Renal cortex interstitium (tissue), 11 donors: ENCODE data around the gene KLHL33. TPM values are rescaled to one million over a fixed set of nuclear protein-coding genes. Genes with fewer than 3 reads are reported as not detected.
"Not testable (repeated sequence)": the region's sequence is repeated elsewhere in the genome, so short reads cannot be mapped to it uniquely, and the experiment has no call there.

Source experiments
- DNase-seq, 11 donors: peaks; one replicate each; pipeline ENCODE4 v3.0.0-alpha.2; 2013; ENCODE audit warnings: low read depth in 9 of 11, low spot score in 4 of 11; ENCODE audit errors: extremely low read depth in 1 of 11
- polyA plus RNA-seq, 3 donors: library from polyadenylated mRNA; unstranded; fragments of 120-200 nt; gene quantifications; one replicate each; pipeline ENCODE4 v1.2.1, GENCODE V29; 2013; ENCODE audit not compliant: insufficient read length in 3 of 3

Gene KLHL33
- polyA plus RNA-seq, 3 donors, result 0.23 to 0.53 (median 0.47) TPM

DNA sequence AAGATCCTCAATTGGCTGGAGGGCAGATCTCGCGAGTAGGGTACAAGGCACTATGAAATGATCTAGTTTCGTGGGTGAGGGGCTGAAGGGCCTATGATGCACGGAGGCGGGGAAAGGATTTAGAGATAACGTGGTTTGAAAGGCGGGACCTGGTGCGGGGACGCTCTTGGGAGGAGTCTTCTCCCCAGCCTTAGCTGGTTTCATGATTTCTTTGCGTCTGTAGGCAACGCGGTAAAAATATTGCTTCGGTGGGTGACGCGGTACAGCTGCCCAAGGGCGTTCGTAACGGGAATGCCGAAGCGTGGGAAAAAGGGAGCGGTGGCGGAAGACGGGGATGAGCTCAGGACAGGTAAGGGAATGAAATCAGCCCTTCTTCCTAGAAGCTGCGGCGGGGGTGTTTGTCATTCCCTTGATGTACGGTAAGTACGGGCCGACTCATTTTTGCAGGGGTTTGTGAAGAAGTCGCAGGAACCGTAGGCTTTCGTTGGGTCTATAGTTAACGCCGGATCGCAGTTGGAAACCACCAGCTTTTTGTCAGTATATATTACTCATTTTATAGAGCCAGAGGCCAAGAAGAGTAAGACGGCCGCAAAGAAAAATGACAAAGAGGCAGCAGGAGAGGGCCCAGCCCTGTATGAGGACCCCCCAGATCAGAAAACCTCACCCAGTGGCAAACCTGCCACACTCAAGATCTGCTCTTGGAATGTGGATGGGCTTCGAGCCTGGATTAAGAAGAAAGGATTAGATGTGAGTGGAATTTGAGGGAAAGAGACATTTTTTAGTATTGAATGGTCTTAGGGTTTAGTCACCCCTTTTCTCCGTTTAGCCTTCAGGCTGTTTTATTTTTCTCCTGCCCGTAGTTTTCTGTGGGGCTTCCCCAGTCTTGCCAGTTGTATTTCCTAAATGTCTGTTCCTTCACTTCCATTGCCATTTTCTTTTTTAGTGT, 19.7 kb upstream of the KLHL33 start:
- no peak for DNase-seq

DNA sequence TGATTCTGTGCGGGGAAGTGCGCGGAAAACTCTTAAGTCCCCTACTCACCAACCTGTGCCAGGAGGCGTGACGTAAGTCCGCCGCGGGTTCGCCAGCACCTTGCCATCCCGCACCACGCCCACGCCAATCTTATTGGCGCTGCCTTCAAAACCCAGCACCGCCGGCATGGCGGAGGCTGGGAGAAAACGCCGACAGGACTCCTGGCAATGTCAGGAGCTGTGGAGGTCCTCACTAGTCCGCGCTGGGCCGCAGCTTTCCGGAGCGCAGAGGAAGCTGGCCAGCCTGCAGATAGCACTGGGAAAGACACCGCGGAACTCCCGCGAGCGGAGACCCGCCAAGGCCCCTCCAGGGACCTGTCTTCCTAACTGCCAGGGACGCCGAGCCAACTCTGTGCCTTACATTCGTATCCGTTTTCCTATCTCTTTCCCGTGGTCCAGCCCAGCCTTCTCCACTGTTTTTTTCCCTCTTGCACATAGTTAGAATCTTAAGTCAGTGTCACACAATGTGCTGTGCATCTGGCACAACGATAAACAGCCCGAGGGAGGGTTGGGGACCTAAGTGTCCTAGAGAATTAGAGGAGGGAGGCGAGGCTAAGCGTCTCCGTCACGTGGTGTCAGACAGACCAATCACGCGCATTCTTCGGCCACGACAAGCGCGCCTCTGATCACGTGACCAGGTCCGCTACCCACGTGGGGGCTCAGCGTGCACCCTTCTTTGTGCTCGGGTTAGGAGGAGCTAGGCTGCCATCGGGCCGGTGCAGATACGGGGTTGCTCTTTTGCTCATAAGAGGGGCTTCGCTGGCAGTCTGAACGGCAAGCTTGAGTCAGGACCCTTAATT, 18.8 kb upstream of the KLHL33 start, which contains the start of the genes APEX1 and OSGEP:
Gene APEX1, plus strand, starts transcription at position 711 of the 839 bp plus-strand sequence. CDS start 420 bp downstream, outside the sequence.
Gene OSGEP, minus strand, starts transcription at position 297 of the 839 bp plus-strand sequence. Its CDS starts 129 bp downstream, at position 168.
- DNase-seq, result peak; percentile 97 to 99 (median 99)

DNA sequence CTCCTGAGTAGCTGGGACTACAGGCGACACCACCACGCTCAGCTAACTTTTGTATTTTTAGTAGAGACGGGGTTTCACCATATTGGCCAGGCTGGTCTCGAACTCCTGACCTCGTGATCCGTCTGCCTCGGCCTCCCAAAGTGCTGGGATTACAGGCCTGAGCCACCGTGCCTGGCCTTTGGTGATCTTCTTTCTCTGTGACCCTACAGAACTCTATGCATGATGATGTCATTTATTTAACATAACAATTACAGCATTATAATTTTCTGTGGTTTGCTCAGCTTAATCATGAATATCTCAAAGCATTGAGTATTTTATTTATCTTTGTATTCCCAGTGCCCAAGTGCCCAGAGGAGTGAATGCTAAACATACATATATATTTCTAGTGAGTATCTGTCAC, 16.9 kb upstream of the KLHL33 start:
- DNase-seq, result not testable (repeated sequence)

DNA sequence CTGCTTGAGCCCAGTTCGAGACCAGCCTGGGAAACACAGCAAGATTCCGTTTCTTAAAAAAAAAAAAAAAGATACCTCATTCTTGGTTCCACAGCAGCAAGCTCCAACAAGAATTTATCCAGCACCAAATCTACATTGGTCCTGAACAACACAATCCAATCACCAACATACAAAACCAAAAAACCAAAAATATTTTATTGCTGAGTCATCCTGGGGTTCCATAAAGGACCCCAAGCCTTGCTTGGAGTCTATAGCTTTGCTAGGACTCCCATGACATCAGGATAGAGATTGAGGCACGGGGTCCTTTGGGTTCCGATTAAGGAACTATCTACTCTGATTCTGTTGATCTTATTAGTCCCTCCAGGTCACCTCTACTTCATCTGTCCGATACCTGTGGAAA, 10.9 kb upstream of the KLHL33 start:
- no peak for DNase-seq

DNA sequence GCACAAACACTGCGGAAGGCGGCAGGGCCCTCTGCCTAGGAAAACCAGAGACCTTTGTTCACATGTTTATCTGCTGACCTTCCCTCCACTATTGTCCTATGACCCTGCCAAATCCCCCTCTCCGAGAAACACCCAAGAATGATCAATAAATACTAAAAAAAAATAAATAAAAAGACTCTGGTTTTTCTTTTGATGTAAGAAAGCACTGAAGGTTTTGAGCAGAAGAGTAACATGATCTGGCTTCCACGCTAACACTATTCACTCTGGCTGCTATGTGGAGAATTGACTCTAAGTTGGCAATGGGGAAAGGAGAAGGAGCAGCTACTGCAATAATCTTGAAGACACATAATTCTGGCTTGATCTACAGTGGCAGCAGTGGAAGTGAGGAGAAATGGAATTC, 7.7 kb upstream of the KLHL33 start:
- DNase-seq, result not testable (repeated sequence)

DNA sequence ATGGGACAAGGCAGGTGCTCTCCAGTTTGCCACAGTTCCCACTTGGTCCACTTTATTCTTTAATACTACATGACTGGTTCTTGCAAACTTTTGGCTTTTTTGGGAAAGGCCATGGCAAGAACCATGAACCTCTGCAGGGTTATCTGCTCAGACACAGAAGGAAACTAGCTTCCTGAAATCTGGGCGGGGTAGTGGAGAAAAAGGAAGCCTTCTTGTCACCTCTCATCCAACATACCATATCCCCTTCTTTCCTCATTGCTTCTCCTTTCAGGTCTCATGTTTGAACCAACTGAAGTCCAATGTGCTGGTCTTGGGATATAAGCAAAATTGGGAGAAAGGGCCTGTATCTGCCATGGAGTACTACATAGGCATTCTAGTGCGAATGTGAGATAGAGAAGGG, 5.5 kb upstream of the KLHL33 start:
- no peak for DNase-seq

DNA sequence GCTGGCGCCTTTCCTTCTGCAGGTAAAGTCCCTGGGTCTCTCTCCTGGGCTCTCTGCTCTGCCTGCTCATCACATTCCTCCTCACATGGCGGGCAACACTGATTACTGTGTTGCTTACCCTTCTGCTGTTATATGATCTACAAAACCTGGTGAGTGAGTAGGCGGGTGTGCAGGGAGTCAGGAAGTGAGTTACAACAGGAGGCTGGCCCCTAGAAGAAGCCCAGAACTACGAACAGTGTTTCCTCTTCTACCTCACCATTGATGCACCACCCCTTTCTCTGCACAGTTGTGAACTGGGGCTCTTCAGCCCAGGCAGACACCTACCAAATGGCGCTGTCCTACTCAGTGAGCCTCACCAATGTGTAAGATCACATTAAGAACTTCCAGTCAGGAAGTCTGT, 4.9 kb upstream of the KLHL33 start:
- no peak for DNase-seq

DNA sequence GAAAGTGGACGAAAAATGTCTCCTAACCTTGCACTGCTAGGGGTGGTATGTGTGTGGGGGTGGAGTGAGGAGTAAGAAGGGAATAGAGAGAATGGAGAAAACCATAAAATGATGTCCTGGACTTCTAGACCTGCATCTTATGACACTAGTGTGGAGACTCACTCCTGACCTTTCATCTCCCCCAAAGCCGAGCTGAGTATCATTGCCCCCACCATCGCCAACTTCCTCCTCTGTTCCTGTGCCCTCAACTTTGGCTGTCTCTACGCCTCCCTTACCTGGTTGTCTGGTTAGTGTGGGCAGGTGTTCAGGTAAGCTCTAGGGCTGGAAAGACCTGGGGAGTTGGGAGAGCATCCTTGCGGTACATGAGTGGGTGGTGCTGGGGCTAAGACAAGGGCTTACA, 4.5 kb upstream of the KLHL33 start:
- DNase-seq, result no peak

DNA sequence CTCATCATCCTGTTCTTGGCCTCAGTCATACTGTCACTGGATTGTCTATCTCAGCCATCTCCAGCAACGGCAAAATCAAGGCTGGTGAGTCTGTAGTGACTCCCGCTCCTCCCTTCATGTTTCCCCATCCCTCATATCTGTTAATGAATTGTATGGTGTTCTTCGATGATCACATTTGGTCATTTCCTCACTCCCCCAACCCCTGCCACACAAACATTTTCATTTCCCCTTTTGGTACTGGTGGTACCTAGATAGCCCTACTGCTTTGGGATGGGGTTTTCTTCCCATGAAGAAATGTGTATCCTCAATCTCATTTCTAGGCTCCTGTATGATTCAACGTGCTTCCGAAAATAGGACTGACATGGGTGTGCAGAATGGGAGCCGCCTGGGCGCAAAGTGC, 2.7 kb upstream of the KLHL33 start:
- no peak for DNase-seq

DNA sequence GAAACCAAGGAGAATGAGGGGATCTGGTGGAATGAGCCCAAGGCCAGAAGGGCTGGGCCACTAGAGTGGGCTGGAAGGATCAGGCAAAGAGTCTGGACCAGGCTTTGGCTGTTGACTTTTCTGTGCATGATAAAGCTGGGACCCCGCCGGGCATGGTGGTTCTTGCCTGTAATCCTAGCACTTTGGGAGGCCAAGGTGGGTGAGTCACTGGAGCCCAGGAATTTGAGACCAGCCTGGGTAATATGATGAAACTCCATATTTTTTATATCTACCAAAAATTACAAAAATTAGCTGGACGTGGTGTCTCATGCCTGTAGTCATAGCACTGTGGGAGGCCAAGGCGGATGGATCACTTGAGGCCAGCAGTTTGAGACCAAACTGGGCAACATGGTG, 393 bp upstream of the KLHL33 start:
- DNase-seq, result no peak

DNA sequence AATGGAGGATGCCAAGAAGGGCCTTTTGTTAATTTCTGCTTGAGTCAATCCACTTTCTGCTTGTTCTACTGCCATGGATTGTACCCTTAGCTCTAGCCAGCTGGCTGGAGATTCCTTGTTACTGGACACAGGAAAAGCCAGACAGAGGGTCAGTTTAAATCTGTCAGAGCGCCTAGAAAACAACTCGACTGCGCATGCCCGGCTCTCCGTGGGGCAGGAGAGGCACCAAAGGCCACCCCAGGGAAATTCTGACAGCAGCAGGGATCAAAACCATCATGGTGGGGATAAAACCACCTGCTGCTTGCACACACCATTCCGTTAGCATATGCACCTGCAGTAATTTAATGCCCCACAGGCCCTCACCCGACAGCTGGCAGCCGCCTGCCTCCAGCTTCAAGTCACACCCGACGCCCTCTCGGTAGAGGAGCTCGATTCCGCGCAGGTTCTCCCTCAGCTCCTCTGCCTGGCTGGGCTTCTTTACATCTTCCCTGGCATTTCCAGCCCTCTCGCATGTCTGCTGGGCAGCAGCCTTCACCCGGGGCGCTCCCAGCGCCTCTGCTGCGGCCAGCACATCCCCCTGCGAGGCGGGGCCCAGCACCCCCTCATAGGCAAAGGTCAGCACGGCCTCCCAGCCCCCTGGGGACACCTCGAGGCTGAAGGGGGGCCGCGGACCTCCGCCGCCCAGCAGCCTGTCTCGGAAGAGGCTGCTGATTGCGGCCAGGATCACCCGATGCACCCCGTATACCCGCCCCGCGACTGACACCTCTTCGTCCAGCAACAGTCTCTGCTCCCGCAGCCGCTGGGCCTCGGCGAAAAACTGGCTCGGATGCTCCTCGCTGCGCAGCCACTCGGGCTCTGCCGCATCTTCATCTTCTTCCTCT, 1.0 kb downstream of the KLHL33 start:
- DNase-seq, result peak in 2 of 11 donors; percentile 7 to 21

DNA sequence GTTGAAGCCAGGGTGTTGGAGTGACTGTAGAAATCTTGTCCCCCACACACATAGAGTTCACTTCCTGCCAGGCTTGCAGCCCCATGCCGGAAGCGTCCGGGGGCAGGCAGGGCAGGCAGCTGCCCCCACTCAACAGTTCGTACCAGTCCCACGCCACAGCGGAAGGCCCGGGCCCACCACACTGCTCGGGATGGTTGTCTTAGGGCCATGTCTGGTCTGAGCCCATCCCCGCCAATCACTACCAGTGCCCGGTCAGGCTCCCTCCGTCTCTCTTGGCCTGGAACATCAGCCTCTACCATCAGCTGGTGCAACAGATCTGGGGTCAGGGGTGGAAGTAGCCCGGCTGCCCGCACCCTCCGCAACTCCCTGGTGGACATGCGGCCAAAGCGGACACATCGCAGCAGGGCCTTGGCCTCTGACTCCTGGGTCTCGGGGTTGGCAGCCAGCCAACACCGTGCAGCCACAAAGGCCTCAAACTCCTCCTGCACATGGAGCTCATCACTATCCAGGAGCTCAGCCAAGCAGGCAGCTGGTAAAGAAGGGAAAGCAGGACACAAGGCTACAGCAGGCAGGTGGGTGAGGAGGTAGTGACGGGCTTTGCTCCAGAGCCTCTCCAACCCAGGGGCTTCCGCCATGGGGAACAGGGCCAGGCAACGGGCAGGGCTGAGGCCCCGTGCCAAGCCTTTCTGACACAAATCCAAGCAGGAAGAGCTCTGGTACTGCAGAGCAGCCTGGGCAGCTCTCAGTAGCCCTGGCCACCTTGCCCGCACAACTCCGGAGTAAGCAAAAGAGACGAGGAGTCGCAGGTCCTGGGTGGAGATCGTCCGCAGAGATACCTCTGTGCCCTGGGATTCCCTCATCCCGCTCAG, 5.9 kb downstream of the KLHL33 start:
- no peak for DNase-seq

DNA sequence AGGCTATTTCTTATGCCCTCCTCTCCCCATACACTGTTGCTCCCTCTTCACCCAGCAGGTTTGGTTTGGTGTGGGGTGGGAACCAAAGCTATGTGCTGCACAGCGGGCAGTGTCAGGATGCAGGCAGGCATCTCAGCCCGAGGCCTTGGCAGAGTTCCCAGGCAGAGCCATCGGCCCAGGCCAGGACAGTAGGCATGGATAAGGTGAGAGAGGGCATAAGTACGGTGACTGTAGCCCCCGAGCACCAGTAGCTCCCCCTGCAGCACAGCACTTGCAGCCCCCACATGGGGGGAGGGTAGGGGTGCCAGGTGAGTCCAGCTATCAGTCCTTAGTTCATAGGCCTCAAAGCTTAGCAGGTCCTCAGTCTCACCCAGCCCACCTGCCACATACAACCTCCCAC, 7.2 kb downstream of the KLHL33 start:
- no peak for DNase-seq

DNA sequence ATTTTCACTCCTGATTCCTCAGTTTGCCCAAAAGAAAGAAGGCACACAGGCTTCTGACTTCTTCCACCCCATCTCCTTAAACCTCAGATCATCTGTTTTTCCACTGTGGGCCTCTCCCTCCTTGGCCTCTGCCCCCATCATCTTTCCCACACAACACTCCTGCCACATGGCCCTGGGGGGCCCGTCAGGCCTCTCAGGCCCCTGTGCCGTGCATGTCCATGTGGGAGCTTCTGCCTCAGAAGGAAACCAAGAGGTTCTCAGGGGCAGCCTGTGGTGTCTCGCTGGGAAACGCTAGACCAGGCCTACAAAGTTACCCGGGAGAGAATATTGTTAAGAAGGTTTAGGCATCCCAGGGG, 8.0 kb downstream of the KLHL33 start:
- DNase-seq, result no peak

DNA sequence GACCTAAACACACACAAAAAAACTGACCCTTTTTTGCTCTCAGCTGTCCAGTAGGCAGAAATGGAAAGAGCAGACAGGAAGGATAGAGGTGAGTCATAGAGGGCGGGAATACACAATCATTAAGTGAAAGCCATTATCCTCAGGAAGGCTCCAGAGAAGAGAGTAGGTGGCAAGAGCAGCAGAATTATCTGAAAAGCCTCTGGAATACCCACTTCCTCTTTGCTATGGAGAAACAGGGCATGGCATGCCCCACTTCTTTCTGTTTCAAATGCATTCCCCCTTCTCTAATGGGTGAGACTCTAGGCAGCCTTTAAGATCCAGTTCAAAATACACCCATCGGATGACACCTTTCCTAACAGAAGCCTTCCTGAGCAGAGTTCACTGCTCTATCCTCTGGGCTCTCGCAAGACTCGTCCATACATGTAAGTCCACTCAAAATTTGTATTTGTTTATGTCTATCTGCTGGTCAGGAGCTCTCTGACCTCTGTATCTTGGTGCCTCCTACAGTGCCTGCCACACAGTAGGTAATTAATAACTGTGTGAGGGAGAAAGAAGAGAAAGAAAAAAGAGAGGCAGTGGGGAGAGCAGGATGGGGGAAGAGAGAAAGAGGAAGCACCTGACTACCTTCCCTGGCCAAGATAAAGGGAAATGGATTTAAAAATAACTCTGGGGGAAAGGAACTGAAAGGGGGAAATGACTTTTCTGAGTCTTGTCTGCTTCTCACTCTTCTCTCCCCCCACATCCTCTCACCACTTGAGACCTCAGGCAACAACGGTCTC, 8.5 kb downstream of the KLHL33 start:
- no peak for DNase-seq

DNA sequence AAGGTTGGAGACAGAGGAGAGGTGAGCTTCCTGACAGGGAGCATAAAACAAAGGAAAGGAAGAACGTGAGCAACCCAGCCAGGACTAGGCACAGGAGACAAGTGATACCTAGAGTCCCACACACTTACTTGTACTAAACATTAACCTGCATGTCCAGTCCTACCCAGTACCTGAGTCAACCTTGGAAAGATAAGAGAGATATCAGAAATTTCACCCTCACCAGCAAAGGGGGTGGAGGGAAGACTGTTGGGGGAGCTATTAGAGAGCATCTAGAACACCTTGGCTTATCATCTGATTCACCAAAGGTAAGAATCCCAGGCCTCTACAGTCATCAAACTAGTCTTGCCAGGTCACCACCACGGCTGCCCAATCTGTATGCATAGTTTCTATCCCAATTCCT, 11.1 kb downstream of the KLHL33 start:
- DNase-seq, result no peak

DNA sequence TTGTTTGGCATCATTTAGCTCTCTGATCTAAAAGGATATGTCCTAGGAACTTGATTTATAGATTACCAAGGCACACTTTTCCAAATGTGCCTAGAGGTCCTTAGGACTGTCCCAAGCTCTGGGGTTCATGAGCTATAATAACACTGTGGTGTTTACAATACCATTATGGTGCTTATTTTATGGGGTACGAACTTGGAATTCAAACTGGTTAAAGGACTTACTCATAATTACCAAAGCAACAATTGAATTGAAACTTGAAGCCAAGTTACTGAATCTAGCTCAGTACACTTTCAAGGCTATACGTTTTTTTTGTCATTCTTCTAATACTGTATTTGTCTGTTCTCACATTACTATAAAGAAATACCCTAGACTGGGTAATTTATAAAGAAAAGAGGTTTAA, 13.1 kb downstream of the KLHL33 start:
- no peak for DNase-seq
